ENCODE data around the gene TBX20.

The TBX20 gene

DNA sequence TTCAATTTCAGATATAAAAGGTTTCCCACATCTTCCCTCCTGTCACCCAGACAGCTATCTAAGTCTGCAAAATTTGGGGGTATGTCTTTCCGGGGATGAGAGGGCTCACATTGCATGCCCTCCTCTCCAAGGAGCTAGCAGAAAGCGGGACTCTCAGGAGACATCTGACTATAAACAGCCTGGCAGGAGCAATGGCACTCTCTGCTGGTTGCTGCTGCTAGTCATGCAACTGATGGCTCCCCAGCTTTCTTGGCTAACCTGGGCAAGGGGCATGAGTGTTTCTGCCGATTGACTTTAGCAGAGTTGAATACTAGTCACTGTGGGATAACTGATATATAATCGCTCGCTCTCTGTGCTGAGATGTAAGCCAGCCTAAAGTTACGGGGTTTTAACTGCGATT lies 12.0 kb downstream of the TBX20 start:
- no peak for TF ChIP-seq POLR2AphosphoS5 (IDR thresholded peaks at IDR 0.05; ENCODE audit: low read depth, low read length)
- no peak for TF ChIP-seq FOXP2 (optimal IDR thresholded peaks at IDR 0.05; ENCODE audit: borderline replicate concordance, extremely low read depth, extremely low read length, insufficient read depth)
- TF ChIP-seq REST (IDR thresholded peaks at IDR 0.05; ENCODE audit: insufficient read depth in 1 of 2, low read depth in 2 of 2, low read length in 2 of 2) = no peak
- no peak for TF ChIP-seq SIN3A (IDR thresholded peaks at IDR 0.05; ENCODE audit: borderline replicate concordance, insufficient read depth, low read length)
- no peak for TF ChIP-seq TAF1 (IDR thresholded peaks at IDR 0.05; ENCODE audit: borderline replicate concordance, insufficient read depth, low read length)

DNA sequence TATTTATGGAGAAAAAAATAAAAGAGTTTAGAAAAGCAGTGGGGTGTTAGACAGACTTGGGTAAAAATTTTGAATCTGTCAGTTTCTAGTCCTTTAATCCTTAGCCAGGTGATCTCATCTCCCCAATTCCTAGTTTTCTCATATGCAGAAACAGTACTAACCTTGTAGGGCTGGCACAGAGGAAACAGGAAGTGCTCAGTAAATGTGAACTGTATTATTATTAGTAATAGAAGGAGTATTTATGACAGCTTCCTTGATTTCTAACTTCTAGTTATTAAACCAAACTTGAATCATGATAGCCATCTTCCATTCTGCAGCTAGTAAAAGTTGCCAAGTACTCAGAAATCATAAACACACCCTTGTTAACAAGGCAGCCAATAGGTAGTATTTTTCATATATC lies 12.5 kb downstream of the TBX20 start:
- TF ChIP-seq SIN3A (IDR thresholded peaks at IDR 0.05; ENCODE audit: borderline replicate concordance, insufficient read depth, low read length) (no peak), FOXP2 (optimal IDR thresholded peaks at IDR 0.05; ENCODE audit: borderline replicate concordance, extremely low read depth, extremely low read length, insufficient read depth) (no peak), TAF1 (IDR thresholded peaks at IDR 0.05; ENCODE audit: borderline replicate concordance, insufficient read depth, low read length) (no peak), REST (IDR thresholded peaks at IDR 0.05; ENCODE audit: insufficient read depth in 1 of 2, low read depth in 2 of 2, low read length in 2 of 2) (no peak), POLR2AphosphoS5 (IDR thresholded peaks at IDR 0.05; ENCODE audit: low read depth, low read length) (no peak)

DNA sequence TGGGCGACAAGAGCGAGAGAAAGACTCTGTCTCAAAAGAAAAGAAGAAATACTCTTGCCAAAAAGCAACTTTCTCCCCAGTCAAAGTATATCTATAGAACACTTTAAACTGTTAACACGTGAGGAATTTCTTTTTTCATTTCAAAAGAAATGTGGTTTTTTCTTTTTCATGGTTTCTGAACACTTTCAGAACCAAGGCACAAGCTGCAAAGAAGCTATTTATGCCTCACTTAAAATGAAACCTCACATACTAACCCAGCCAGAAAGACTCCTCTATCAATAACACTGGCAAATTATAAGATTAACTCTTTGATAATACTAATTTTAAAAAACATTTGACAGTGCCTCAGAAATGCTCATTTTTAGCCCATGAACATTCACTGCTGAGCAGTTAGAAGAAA lies 20.9 kb downstream of the TBX20 start:
- TF ChIP-seq POLR2AphosphoS5 (IDR thresholded peaks at IDR 0.05; ENCODE audit: low read depth, low read length) = no peak
- no peak for TF ChIP-seq FOXP2 (optimal IDR thresholded peaks at IDR 0.05; ENCODE audit: borderline replicate concordance, extremely low read depth, extremely low read length, insufficient read depth)
- TF ChIP-seq TAF1 (IDR thresholded peaks at IDR 0.05; ENCODE audit: borderline replicate concordance, insufficient read depth, low read length) = no peak
- TF ChIP-seq SIN3A (IDR thresholded peaks at IDR 0.05; ENCODE audit: borderline replicate concordance, insufficient read depth, low read length) = no peak
- no peak for TF ChIP-seq REST (IDR thresholded peaks at IDR 0.05; ENCODE audit: insufficient read depth in 1 of 2, low read depth in 2 of 2, low read length in 2 of 2)

GRCh38 chr7:35185908-35186731 lies 67.8 kb downstream of the TBX20 start:
- TF ChIP-seq SIN3A (IDR thresholded peaks at IDR 0.05; ENCODE audit: borderline replicate concordance, insufficient read depth, low read length) (no peak), FOXP2 (optimal IDR thresholded peaks at IDR 0.05; ENCODE audit: borderline replicate concordance, extremely low read depth, extremely low read length, insufficient read depth) (no peak), TAF1 (IDR thresholded peaks at IDR 0.05; ENCODE audit: borderline replicate concordance, insufficient read depth, low read length) (no peak), POLR2AphosphoS5 (IDR thresholded peaks at IDR 0.05; ENCODE audit: low read depth, low read length) (no peak), REST (IDR thresholded peaks at IDR 0.05; ENCODE audit: insufficient read depth in 1 of 2, low read depth in 2 of 2, low read length in 2 of 2) (no peak)

Measured in PFSK-1 (cell line).